H9 (cell line): ENCODE results near the gene SSBP3. TPM values are rescaled to one million over a fixed set of nuclear protein-coding genes. Genes with fewer than 3 reads are reported as not detected.

Source experiments
- DNase-seq: peaks from one replicate; pipeline ENCODE4 v3.0.0-alpha.2; 2017
- H2AFZ ChIP-seq: one replicate; pipeline ENCODE4 v1.6.1; 2013; ENCODE audit warnings: mild to moderate bottlenecking, low read length, control low read depth, moderate library complexity
- H2AK5ac ChIP-seq: 2 replicates; pipeline ENCODE4 v1.6.1; 2013; ENCODE audit warnings: low read length, control low read depth, mixed read lengths; ENCODE audit not compliant: insufficient read length
- H2BK120ac ChIP-seq: one replicate; pipeline ENCODE4 v1.6.1; 2013; ENCODE audit warnings: low read depth, mild to moderate bottlenecking, low read length, control low read depth, inconsistent platforms; ENCODE audit not compliant: poor library complexity, severe bottlenecking
- H2BK12ac ChIP-seq: 2 replicates; pipeline ENCODE4 v1.6.1; 2013; ENCODE audit warnings: low read length, control low read depth, mixed read lengths, low read depth; ENCODE audit not compliant: insufficient read length
- H2BK15ac ChIP-seq: 2 replicates; pipeline ENCODE4 v1.6.1; 2013; ENCODE audit warnings: low read depth, low read length, control low read depth
- H2BK20ac ChIP-seq: one replicate; pipeline ENCODE4 v1.6.1; 2013; ENCODE audit warnings: low read depth, mild to moderate bottlenecking, low read length, control low read depth, inconsistent platforms; ENCODE audit not compliant: poor library complexity, severe bottlenecking
- H2BK5ac ChIP-seq: 2 replicates; pipeline ENCODE4 v1.6.1; 2013; ENCODE audit warnings: low read length, control low read depth, mixed read lengths; ENCODE audit not compliant: insufficient read length
- H3K14ac ChIP-seq: 2 replicates; pipeline ENCODE4 v1.6.1; 2013; ENCODE audit warnings: low read length, control low read depth; ENCODE audit not compliant: insufficient read depth
- H3K18ac ChIP-seq: 2 replicates; pipeline ENCODE4 v1.6.1; 2013; ENCODE audit warnings: low read depth, mild to moderate bottlenecking, mixed read lengths, low read length, control low read depth; ENCODE audit not compliant: insufficient read length
- H3K23ac ChIP-seq: 2 replicates; pipeline ENCODE4 v1.6.1; 2013; ENCODE audit warnings: low read length, control low read depth, mixed read lengths, low read depth; ENCODE audit not compliant: insufficient read length
- H3K23me2 ChIP-seq: 2 replicates; pipeline ENCODE4 v1.6.1; 2013; ENCODE audit warnings: low read depth, mild to moderate bottlenecking, mixed read lengths, low read length, control low read depth; ENCODE audit not compliant: insufficient read length, poor library complexity, severe bottlenecking
- H3K27ac ChIP-seq: 2 replicates; pipeline ENCODE4 v1.5.1; 2013; ENCODE audit warnings: low read length, control low read depth, mixed read lengths, low read depth; ENCODE audit not compliant: insufficient read length
- H3K27me3 ChIP-seq: 2 replicates; pipeline ENCODE4 v1.6.1; 2013; ENCODE audit warnings: low read length, control low read depth, inconsistent platforms; ENCODE audit not compliant: insufficient read depth
- H3K4ac ChIP-seq: 2 replicates; pipeline ENCODE4 v1.6.1; 2013; ENCODE audit warnings: low read depth, mild to moderate bottlenecking, control low read depth, inconsistent platforms, low read length, moderate library complexity
- H3K4me1 ChIP-seq: 2 replicates; pipeline ENCODE4 v1.6.1; 2013; ENCODE audit warnings: low read length, control low read depth, inconsistent platforms; ENCODE audit not compliant: insufficient read depth
- H3K4me2 ChIP-seq: 2 replicates; pipeline ENCODE4 v1.6.1; 2013; ENCODE audit warnings: low read length, control low read depth, mixed read lengths; ENCODE audit not compliant: insufficient read length, insufficient read depth
- H3K56ac ChIP-seq: 2 replicates; pipeline ENCODE4 v1.6.1; 2013; ENCODE audit warnings: low read depth, mild to moderate bottlenecking, mixed read lengths, low read length, control low read depth; ENCODE audit not compliant: insufficient read length
- H3K79me1 ChIP-seq: 2 replicates; pipeline ENCODE4 v1.6.1; 2013; ENCODE audit warnings: low read depth, mild to moderate bottlenecking, moderate library complexity, low read length, control low read depth, inconsistent platforms; ENCODE audit not compliant: insufficient read depth, poor library complexity, severe bottlenecking
- H3K79me2 ChIP-seq: 2 replicates; pipeline ENCODE4 v1.6.1; 2013; ENCODE audit warnings: low read length, control low read depth, inconsistent platforms; ENCODE audit not compliant: insufficient read depth
- H3K9ac ChIP-seq: 2 replicates; pipeline ENCODE4 v1.6.1; 2013; ENCODE audit warnings: low read length, control low read depth, mixed read lengths; ENCODE audit not compliant: insufficient read length; ENCODE audit errors: extremely low read depth
- H3K9me3 ChIP-seq: one replicate; pipeline ENCODE4 v1.6.1; 2013; ENCODE audit warnings: low read depth, low read length, inconsistent platforms; ENCODE audit not compliant: control insufficient read depth
- H3T11ph ChIP-seq: one replicate; pipeline ENCODE4 v1.6.1; 2013; ENCODE audit warnings: mild to moderate bottlenecking, low read length, control low read depth, inconsistent platforms
- H4K20me1 ChIP-seq: one replicate; pipeline ENCODE4 v1.6.1; 2013; ENCODE audit not compliant: control insufficient read depth, insufficient read length, insufficient read depth
- H4K5ac ChIP-seq: 2 replicates; pipeline ENCODE4 v1.6.1; 2013; ENCODE audit warnings: low read depth, mild to moderate bottlenecking, mixed read lengths, low read length, control low read depth; ENCODE audit not compliant: insufficient read length
- H4K8ac ChIP-seq: replicated peaks from 2 replicates; pipeline ENCODE4 v1.6.1; 2013; ENCODE audit warnings: low read length, control low read depth, mixed read lengths, low read depth; ENCODE audit not compliant: insufficient read length
- H4K91ac ChIP-seq: 2 replicates; pipeline ENCODE4 v1.6.1; 2013; ENCODE audit warnings: low read depth, mild to moderate bottlenecking, moderate library complexity, mixed read lengths, low read length, control low read depth; ENCODE audit not compliant: insufficient read length
- H3K27ac Mint-ChIP-seq, 3 experiments: 2 replicates in 2 of 3; 3 replicates in 1 of 3; pipeline ENCODE4 v1.8.0; 2020 to 2021; ENCODE audit warnings: mixed read lengths in 3 of 3, mild to moderate bottlenecking in 1 of 3, moderate library complexity in 1 of 3
- H3K27me3 Mint-ChIP-seq: 2 replicates; pipeline ENCODE4 v1.8.0; 2021; ENCODE audit warnings: low read depth, mild to moderate bottlenecking, moderate library complexity, mixed read lengths
- H3K36me3 Mint-ChIP-seq, 3 experiments: 2 replicates in 2 of 3; 3 replicates in 1 of 3; pipeline ENCODE4 v1.8.0; 2020 to 2021; ENCODE audit warnings: low read depth in 3 of 3, mixed read lengths in 3 of 3; ENCODE audit not compliant: insufficient read depth in 1 of 3
- H3K4me1 Mint-ChIP-seq, 2 experiments: 2 replicates each; pipeline ENCODE4 v1.8.0; 2020; ENCODE audit warnings: mixed read lengths in 2 of 2
- H3K4me3 Mint-ChIP-seq, 2 experiments: 2 replicates in 1 of 2; 3 replicates in 1 of 2; pipeline ENCODE4 v1.8.0; 2020 to 2021; ENCODE audit warnings: mild to moderate bottlenecking in 2 of 2, mixed read lengths in 2 of 2, moderate library complexity in 1 of 2
- H3K9me3 Mint-ChIP-seq, 2 experiments: 2 replicates in 1 of 2; 3 replicates in 1 of 2; pipeline ENCODE4 v1.8.0; 2020; ENCODE audit warnings: mild to moderate bottlenecking in 2 of 2, mixed read lengths in 2 of 2, moderate library complexity in 1 of 2
- WGBS: extraction: QIAGEN DNeasy Blood & Tissue Kit; methylation state at CpG from one replicate; pipeline ENCODE4 v1.1.7; 2013; ENCODE audit warnings: missing lambda C conversion rate, low lambda C conversion rate, mixed read lengths; ENCODE audit not compliant: insufficient read length; ENCODE audit errors: extremely low coverage; 5-methylcytosine and 5-hydroxymethylcytosine counted together
- total RNA-seq: library from RNA; stranded (reverse); gene quantifications from 2 replicates; pipeline ENCODE4 v1.2.1, GENCODE V29; 2021
- TF ChIP-seq, protein P1 (sequence below): fragments of 200-600 bp; sonication (generic); conservative IDR thresholded peaks from 3 replicates; pipeline ENCODE4 v1.8.0; 2021; ENCODE audit warnings: antibody characterized with exemption, mild to moderate bottlenecking

Gene SSBP3
- total RNA-seq, 1 experiment from 2014 or later = 126 TPM

DNA sequence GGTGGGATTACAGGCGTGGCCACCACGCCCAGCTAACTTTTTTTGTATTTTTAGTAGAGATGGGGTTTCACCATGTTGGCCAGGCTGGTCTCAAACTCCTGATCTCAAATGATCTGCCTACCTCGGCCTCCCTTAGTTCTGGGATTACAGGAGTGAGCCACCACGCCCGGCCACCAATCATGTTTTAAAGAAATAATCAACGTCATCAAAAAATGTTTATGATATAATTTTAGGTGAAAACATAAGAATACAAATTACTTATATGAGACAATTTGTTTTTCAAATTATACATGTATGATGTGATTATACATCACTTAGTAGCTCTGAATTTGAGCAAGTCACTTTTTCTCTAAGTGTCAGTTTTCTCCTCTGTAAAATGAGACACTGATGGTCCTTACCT, 31.6 kb upstream of the SSBP3 start:
- TF ChIP-seq, protein P1, sequence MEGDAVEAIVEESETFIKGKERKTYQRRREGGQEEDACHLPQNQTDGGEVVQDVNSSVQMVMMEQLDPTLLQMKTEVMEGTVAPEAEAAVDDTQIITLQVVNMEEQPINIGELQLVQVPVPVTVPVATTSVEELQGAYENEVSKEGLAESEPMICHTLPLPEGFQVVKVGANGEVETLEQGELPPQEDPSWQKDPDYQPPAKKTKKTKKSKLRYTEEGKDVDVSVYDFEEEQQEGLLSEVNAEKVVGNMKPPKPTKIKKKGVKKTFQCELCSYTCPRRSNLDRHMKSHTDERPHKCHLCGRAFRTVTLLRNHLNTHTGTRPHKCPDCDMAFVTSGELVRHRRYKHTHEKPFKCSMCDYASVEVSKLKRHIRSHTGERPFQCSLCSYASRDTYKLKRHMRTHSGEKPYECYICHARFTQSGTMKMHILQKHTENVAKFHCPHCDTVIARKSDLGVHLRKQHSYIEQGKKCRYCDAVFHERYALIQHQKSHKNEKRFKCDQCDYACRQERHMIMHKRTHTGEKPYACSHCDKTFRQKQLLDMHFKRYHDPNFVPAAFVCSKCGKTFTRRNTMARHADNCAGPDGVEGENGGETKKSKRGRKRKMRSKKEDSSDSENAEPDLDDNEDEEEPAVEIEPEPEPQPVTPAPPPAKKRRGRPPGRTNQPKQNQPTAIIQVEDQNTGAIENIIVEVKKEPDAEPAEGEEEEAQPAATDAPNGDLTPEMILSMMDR = no peak
- no peaks in the 10 kb centered on the region; a peak in 2 of 5 replicates for H3K9me3 Mint-ChIP-seq
- no peak overlapping the region for H3K27ac Mint-ChIP-seq
- Histone ChIP-seq H2BK5ac (no peak overlapping the region), H2BK15ac (no peak overlapping the region), H3K27me3 (no peaks in the 10 kb centered on the region), H3K4me1 (no peaks in the 10 kb centered on the region), H3K14ac (no peak overlapping the region), H3K23me2 (no peaks in the 10 kb centered on the region), H4K5ac (no peak overlapping the region), H3K79me1 (no peaks in the 10 kb centered on the region), H3T11ph (no peak overlapping the region), H2BK20ac (no peak overlapping the region), H4K20me1 (no peaks in the 10 kb centered on the region), H3K4ac (no peak overlapping the region), H3K9ac (no peak overlapping the region), H4K8ac (no peak overlapping the region), H3K56ac (no peak overlapping the region), H4K91ac (no peak overlapping the region), H3K79me2 (no peaks in the 10 kb centered on the region), H3K18ac (no peak overlapping the region), H3K23ac (no peak overlapping the region), H3K9me3 (no peaks in the 10 kb centered on the region), H2AK5ac (no peak overlapping the region), H2BK120ac (no peak overlapping the region), H2BK12ac (no peak overlapping the region), H3K27ac (no peak overlapping the region), H2AFZ (no peak overlapping the region), H3K4me2 (no peak overlapping the region)
- DNase-seq = no peak
- H3K36me3 Mint-ChIP-seq = no peaks in the 10 kb centered on the region
- peaks cover 3% of the 10 kb centered on the region; the same call in 1 of the 2 replicates for H3K27me3 Mint-ChIP-seq
- peaks cover 3 to 4% of the 10 kb centered on the region in 2 experiments; a peak in 2 of 4 replicates for H3K4me1 Mint-ChIP-seq
- no CpG with 5 or more reads among the region's 6 CpGs for WGBS
- no peak overlapping the region for H3K4me3 Mint-ChIP-seq
